H9 (cell line): Measurements from ENCODE around the gene STK11IP. TPM values are rescaled to one million over a fixed set of nuclear protein-coding genes. Genes with fewer than 3 reads are reported as not detected.

Experiments used
- DNase-seq: peaks from one replicate; pipeline ENCODE4 v3.0.0-alpha.2; 2017
- H2AFZ ChIP-seq: one replicate; pipeline ENCODE4 v1.6.1; 2013; ENCODE audit warnings: mild to moderate bottlenecking, low read length, control low read depth, moderate library complexity
- H2AK5ac ChIP-seq: 2 replicates; pipeline ENCODE4 v1.6.1; 2013; ENCODE audit warnings: low read length, control low read depth, mixed read lengths; ENCODE audit not compliant: insufficient read length
- H2BK120ac ChIP-seq: one replicate; pipeline ENCODE4 v1.6.1; 2013; ENCODE audit warnings: low read depth, mild to moderate bottlenecking, low read length, control low read depth, inconsistent platforms; ENCODE audit not compliant: poor library complexity, severe bottlenecking
- H2BK12ac ChIP-seq: 2 replicates; pipeline ENCODE4 v1.6.1; 2013; ENCODE audit warnings: low read length, control low read depth, mixed read lengths, low read depth; ENCODE audit not compliant: insufficient read length
- H2BK15ac ChIP-seq: 2 replicates; pipeline ENCODE4 v1.6.1; 2013; ENCODE audit warnings: low read depth, low read length, control low read depth
- H2BK20ac ChIP-seq: one replicate; pipeline ENCODE4 v1.6.1; 2013; ENCODE audit warnings: low read depth, mild to moderate bottlenecking, low read length, control low read depth, inconsistent platforms; ENCODE audit not compliant: poor library complexity, severe bottlenecking
- H2BK5ac ChIP-seq: 2 replicates; pipeline ENCODE4 v1.6.1; 2013; ENCODE audit warnings: low read length, control low read depth, mixed read lengths; ENCODE audit not compliant: insufficient read length
- H3K14ac ChIP-seq: 2 replicates; pipeline ENCODE4 v1.6.1; 2013; ENCODE audit warnings: low read length, control low read depth; ENCODE audit not compliant: insufficient read depth
- H3K18ac ChIP-seq: 2 replicates; pipeline ENCODE4 v1.6.1; 2013; ENCODE audit warnings: low read depth, mild to moderate bottlenecking, mixed read lengths, low read length, control low read depth; ENCODE audit not compliant: insufficient read length
- H3K23ac ChIP-seq: 2 replicates; pipeline ENCODE4 v1.6.1; 2013; ENCODE audit warnings: low read length, control low read depth, mixed read lengths, low read depth; ENCODE audit not compliant: insufficient read length
- H3K23me2 ChIP-seq: 2 replicates; pipeline ENCODE4 v1.6.1; 2013; ENCODE audit warnings: low read depth, mild to moderate bottlenecking, mixed read lengths, low read length, control low read depth; ENCODE audit not compliant: insufficient read length, poor library complexity, severe bottlenecking
- H3K27ac ChIP-seq: 2 replicates; pipeline ENCODE4 v1.5.1; 2013; ENCODE audit warnings: low read length, control low read depth, mixed read lengths, low read depth; ENCODE audit not compliant: insufficient read length
- H3K27me3 ChIP-seq: 2 replicates; pipeline ENCODE4 v1.6.1; 2013; ENCODE audit warnings: low read length, control low read depth, inconsistent platforms; ENCODE audit not compliant: insufficient read depth
- H3K4ac ChIP-seq: 2 replicates; pipeline ENCODE4 v1.6.1; 2013; ENCODE audit warnings: low read depth, mild to moderate bottlenecking, control low read depth, inconsistent platforms, low read length, moderate library complexity
- H3K4me1 ChIP-seq: 2 replicates; pipeline ENCODE4 v1.6.1; 2013; ENCODE audit warnings: low read length, control low read depth, inconsistent platforms; ENCODE audit not compliant: insufficient read depth
- H3K4me2 ChIP-seq: 2 replicates; pipeline ENCODE4 v1.6.1; 2013; ENCODE audit warnings: low read length, control low read depth, mixed read lengths; ENCODE audit not compliant: insufficient read length, insufficient read depth
- H3K56ac ChIP-seq: 2 replicates; pipeline ENCODE4 v1.6.1; 2013; ENCODE audit warnings: low read depth, mild to moderate bottlenecking, mixed read lengths, low read length, control low read depth; ENCODE audit not compliant: insufficient read length
- H3K79me1 ChIP-seq: 2 replicates; pipeline ENCODE4 v1.6.1; 2013; ENCODE audit warnings: low read depth, mild to moderate bottlenecking, moderate library complexity, low read length, control low read depth, inconsistent platforms; ENCODE audit not compliant: insufficient read depth, poor library complexity, severe bottlenecking
- H3K79me2 ChIP-seq: 2 replicates; pipeline ENCODE4 v1.6.1; 2013; ENCODE audit warnings: low read length, control low read depth, inconsistent platforms; ENCODE audit not compliant: insufficient read depth
- H3K9ac ChIP-seq: 2 replicates; pipeline ENCODE4 v1.6.1; 2013; ENCODE audit warnings: low read length, control low read depth, mixed read lengths; ENCODE audit not compliant: insufficient read length; ENCODE audit errors: extremely low read depth
- H3K9me3 ChIP-seq: one replicate; pipeline ENCODE4 v1.6.1; 2013; ENCODE audit warnings: low read depth, low read length, inconsistent platforms; ENCODE audit not compliant: control insufficient read depth
- H3T11ph ChIP-seq: one replicate; pipeline ENCODE4 v1.6.1; 2013; ENCODE audit warnings: mild to moderate bottlenecking, low read length, control low read depth, inconsistent platforms
- H4K20me1 ChIP-seq: one replicate; pipeline ENCODE4 v1.6.1; 2013; ENCODE audit not compliant: control insufficient read depth, insufficient read length, insufficient read depth
- H4K5ac ChIP-seq: 2 replicates; pipeline ENCODE4 v1.6.1; 2013; ENCODE audit warnings: low read depth, mild to moderate bottlenecking, mixed read lengths, low read length, control low read depth; ENCODE audit not compliant: insufficient read length
- H4K8ac ChIP-seq: replicated peaks from 2 replicates; pipeline ENCODE4 v1.6.1; 2013; ENCODE audit warnings: low read length, control low read depth, mixed read lengths, low read depth; ENCODE audit not compliant: insufficient read length
- H4K91ac ChIP-seq: 2 replicates; pipeline ENCODE4 v1.6.1; 2013; ENCODE audit warnings: low read depth, mild to moderate bottlenecking, moderate library complexity, mixed read lengths, low read length, control low read depth; ENCODE audit not compliant: insufficient read length
- H3K27ac Mint-ChIP-seq, 3 experiments: 2 replicates in 2 of 3; 3 replicates in 1 of 3; pipeline ENCODE4 v1.8.0; 2020 to 2021; ENCODE audit warnings: mixed read lengths in 3 of 3, mild to moderate bottlenecking in 1 of 3, moderate library complexity in 1 of 3
- H3K27me3 Mint-ChIP-seq: 2 replicates; pipeline ENCODE4 v1.8.0; 2021; ENCODE audit warnings: low read depth, mild to moderate bottlenecking, moderate library complexity, mixed read lengths
- H3K36me3 Mint-ChIP-seq, 3 experiments: 2 replicates in 2 of 3; 3 replicates in 1 of 3; pipeline ENCODE4 v1.8.0; 2020 to 2021; ENCODE audit warnings: low read depth in 3 of 3, mixed read lengths in 3 of 3; ENCODE audit not compliant: insufficient read depth in 1 of 3
- H3K4me1 Mint-ChIP-seq, 2 experiments: 2 replicates each; pipeline ENCODE4 v1.8.0; 2020; ENCODE audit warnings: mixed read lengths in 2 of 2
- H3K4me3 Mint-ChIP-seq, 2 experiments: 2 replicates in 1 of 2; 3 replicates in 1 of 2; pipeline ENCODE4 v1.8.0; 2020 to 2021; ENCODE audit warnings: mild to moderate bottlenecking in 2 of 2, mixed read lengths in 2 of 2, moderate library complexity in 1 of 2
- H3K9me3 Mint-ChIP-seq, 2 experiments: 2 replicates in 1 of 2; 3 replicates in 1 of 2; pipeline ENCODE4 v1.8.0; 2020; ENCODE audit warnings: mild to moderate bottlenecking in 2 of 2, mixed read lengths in 2 of 2, moderate library complexity in 1 of 2
- CTCF ChIP-seq: fragments of 200-600 bp; sonication (generic); conservative IDR thresholded peaks from 3 replicates; pipeline ENCODE4 v1.8.0; 2021; ENCODE audit warnings: antibody characterized with exemption, mild to moderate bottlenecking
- WGBS: extraction: QIAGEN DNeasy Blood & Tissue Kit; methylation state at CpG from one replicate; pipeline ENCODE4 v1.1.7; 2013; ENCODE audit warnings: missing lambda C conversion rate, low lambda C conversion rate, mixed read lengths; ENCODE audit not compliant: insufficient read length; ENCODE audit errors: extremely low coverage; 5-methylcytosine and 5-hydroxymethylcytosine counted together
- total RNA-seq: library from RNA; stranded (reverse); gene quantifications from 2 replicates; pipeline ENCODE4 v1.2.1, GENCODE V29; 2021

STK11IP gene
- total RNA-seq, 1 experiment from 2014 or later = 31.1 TPM

GRCh38 chr2:219631904-219632759 is 34.5 kb downstream of the STK11IP start:
- no peak for TF ChIP-seq CTCF
- no peaks in the 10 kb centered on the region for H3K4me1 ChIP-seq
- Mint-ChIP-seq H3K4me3 (no peak overlapping the region), H3K36me3 (peaks cover 0 to 15% (median 8%) of the 10 kb centered on the region in 3 experiments; a peak in 5 of 7 replicates), H3K4me1 (peaks cover 0 to 11% of the 10 kb centered on the region in 2 experiments; a peak in 3 of 4 replicates), H3K27ac (no peak overlapping the region), H3K27me3 (no peaks in the 10 kb centered on the region), H3K9me3 (no peaks in the 10 kb centered on the region; a peak in 1 of 5 replicates)
- no peak overlapping the region for H3K14ac ChIP-seq
- no peak overlapping the region for H2BK20ac ChIP-seq
- H2BK12ac ChIP-seq = no peak overlapping the region
- H4K20me1 ChIP-seq = no peaks in the 10 kb centered on the region
- no peaks in the 10 kb centered on the region for H3K27me3 ChIP-seq
- H4K8ac ChIP-seq = no peak overlapping the region
- H3K23ac ChIP-seq = no peak overlapping the region
- no peak overlapping the region for H3K56ac ChIP-seq
- peak; percentile 17 for DNase-seq
- H2BK5ac ChIP-seq = no peak overlapping the region
- no peak overlapping the region for H2AK5ac ChIP-seq
- H3K79me1 ChIP-seq = no peaks in the 10 kb centered on the region
- H3K79me2 ChIP-seq = no peaks in the 10 kb centered on the region
- H3K27ac ChIP-seq = no peak overlapping the region
- no peak overlapping the region for H3K4me2 ChIP-seq
- WGBS = no CpG with 5 or more reads among the region's 34 CpGs
- H2BK15ac ChIP-seq = no peak overlapping the region
- no peak overlapping the region for H4K5ac ChIP-seq
- no peak overlapping the region for H2AFZ ChIP-seq
- no peak overlapping the region for H2BK120ac ChIP-seq
- no peak overlapping the region for H4K91ac ChIP-seq
- no peak overlapping the region for H3K9ac ChIP-seq
- no peaks in the 10 kb centered on the region for H3K9me3 ChIP-seq
- H3T11ph ChIP-seq = no peak overlapping the region
- no peaks in the 10 kb centered on the region for H3K23me2 ChIP-seq
- no peak overlapping the region for H3K18ac ChIP-seq
- no peak overlapping the region for H3K4ac ChIP-seq
